Measurements from ENCODE around the gene RBM33. TPM values are rescaled to one million over a fixed set of nuclear protein-coding genes. Genes with fewer than 3 reads are reported as not detected.

RBM33 gene
- polyA plus RNA-seq, 1 donor (not counting 4 experiments of a cell fraction or from before 2014, with no cell fraction given): 8.9 TPM

DNA sequence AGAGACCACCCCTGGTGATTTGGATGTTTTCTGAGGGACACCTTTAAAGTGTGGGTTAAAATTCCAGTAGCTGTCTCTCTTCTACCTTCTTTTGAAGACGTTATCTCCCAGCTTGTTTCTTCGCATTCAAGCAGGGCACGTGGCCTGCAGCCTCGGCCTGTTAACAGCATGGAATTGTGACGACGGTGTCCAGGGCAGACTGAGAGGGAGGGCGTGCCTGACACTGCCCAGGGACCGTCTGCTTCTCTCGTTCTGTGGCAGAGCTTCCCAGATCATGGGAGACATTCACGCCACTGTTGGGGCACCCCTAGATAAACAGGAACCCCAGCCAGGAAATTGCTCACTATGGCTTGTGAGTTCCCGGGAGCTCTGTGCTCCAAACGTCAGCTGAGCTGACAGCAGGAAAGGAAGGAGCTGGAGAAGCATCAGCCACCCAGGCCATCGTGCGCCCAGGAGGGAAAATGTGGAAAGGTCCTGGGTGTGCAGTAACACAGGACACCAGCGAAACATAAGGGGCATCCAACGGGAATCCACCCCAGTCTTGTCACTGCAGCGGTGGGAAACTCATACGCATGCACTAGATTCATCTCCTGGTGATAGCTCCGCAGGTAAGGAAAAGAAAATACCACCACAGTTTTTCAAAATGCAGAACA is 41.1 kb upstream of the RBM33 start:
- no peak for FAIRE-seq
- TF ChIP-seq, protein P1, sequence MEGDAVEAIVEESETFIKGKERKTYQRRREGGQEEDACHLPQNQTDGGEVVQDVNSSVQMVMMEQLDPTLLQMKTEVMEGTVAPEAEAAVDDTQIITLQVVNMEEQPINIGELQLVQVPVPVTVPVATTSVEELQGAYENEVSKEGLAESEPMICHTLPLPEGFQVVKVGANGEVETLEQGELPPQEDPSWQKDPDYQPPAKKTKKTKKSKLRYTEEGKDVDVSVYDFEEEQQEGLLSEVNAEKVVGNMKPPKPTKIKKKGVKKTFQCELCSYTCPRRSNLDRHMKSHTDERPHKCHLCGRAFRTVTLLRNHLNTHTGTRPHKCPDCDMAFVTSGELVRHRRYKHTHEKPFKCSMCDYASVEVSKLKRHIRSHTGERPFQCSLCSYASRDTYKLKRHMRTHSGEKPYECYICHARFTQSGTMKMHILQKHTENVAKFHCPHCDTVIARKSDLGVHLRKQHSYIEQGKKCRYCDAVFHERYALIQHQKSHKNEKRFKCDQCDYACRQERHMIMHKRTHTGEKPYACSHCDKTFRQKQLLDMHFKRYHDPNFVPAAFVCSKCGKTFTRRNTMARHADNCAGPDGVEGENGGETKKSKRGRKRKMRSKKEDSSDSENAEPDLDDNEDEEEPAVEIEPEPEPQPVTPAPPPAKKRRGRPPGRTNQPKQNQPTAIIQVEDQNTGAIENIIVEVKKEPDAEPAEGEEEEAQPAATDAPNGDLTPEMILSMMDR (optimal IDR thresholded peaks at IDR 0.05 in 1 of 3, IDR thresholded peaks at IDR 0.05 in 1 of 3, conservative IDR thresholded peaks at IDR 0.05 in 1 of 3; ENCODE audit: extremely low read depth in 1 of 3, insufficient read depth in 2 of 3, low read length in 3 of 3): no peak
- no peak for TF ChIP-seq EZH2 (IDR thresholded peaks at IDR 0.05; ENCODE audit: low read length)
- Histone ChIP-seq H3K27ac (ENCODE audit: control insufficient read depth, insufficient read depth, low read length) (no peak overlapping the region), H3K27me3 (ENCODE audit: control insufficient read depth, extremely low read depth, insufficient read depth, low read length) (peaks cover 22% of the 10 kb centered on the region), H3K79me2 (ENCODE audit: control insufficient read depth, insufficient read depth, low read length) (no peaks in the 10 kb centered on the region), H3K4me2 (ENCODE audit: control insufficient read depth, extremely low read depth, insufficient read depth, low read depth, low read length) (no peak overlapping the region), H3K9me1 (ENCODE audit: control insufficient read depth, extremely low read depth, insufficient read depth, low read length) (no peaks in the 10 kb centered on the region), H3K9ac (ENCODE audit: control insufficient read depth, extremely low read depth, insufficient read depth, low read length) (no peak overlapping the region), H3K36me3 (ENCODE audit: control insufficient read depth in 2 of 2, extremely low read depth in 1 of 2, insufficient read depth in 2 of 2, low read length in 2 of 2) (no peaks in the 10 kb centered on the region), H4K20me1 (ENCODE audit: control insufficient read depth, extremely low read depth, insufficient read depth, low read length) (no peaks in the 10 kb centered on the region), H3K9me3 (ENCODE audit: control insufficient read depth, low read depth, low read length) (no peaks in the 10 kb centered on the region), H3K4me3 (ENCODE audit: control insufficient read depth in 2 of 3, extremely low read depth in 1 of 3, insufficient read depth in 2 of 3, low read depth in 1 of 3, low read length in 3 of 3) (no peak overlapping the region), H3K4me1 (ENCODE audit: control insufficient read depth, extremely low read depth, insufficient read depth, low read length) (no peaks in the 10 kb centered on the region), H2AFZ (ENCODE audit: control insufficient read depth, low read length) (no peak overlapping the region)
- dilution Hi-C loops (cut with MboI; ENCODE audit: extremely low pct_ligation_motif_present, low sequenced_read_pairs): no loop called here
- no peak for DNase-seq (ENCODE audit: low read depth, low spot score)

DNA sequence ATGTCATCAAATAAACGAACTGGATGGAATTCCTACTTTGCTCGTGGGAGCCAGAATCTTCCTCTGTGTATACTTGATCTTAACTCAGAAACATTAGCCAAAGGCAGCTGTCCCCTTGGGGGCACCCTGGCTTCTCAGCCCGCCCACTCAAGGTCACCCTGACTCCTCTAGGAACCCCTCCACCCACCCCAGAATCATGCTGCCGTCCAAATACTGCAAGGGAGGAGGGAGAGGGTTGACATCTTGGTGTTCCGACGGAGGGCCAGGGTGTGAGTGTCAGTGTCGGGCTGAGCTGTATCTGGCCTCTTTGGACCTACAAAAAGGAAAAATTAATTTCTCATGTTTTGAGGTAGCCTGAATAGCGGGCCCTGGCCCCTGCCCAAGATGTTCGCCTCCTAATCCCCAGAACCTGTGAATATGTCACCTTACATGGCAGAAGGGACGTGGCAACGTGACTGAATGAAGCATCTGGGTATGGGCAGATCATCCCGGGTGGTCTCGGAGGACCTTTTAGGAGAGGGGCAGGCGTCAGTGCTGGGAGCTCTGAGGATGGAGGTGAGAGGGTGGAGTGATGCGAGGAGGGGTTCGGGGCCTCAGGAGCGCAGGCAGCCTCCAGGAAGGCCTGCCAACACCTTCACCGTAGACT is 40.5 kb upstream of the RBM33 start:
- no peak overlapping the region for H2AFZ ChIP-seq (ENCODE audit: control insufficient read depth, low read length)
- no peaks in the 10 kb centered on the region for H3K36me3 ChIP-seq (ENCODE audit: control insufficient read depth in 2 of 2, extremely low read depth in 1 of 2, insufficient read depth in 2 of 2, low read length in 2 of 2)
- dilution Hi-C loops (cut with MboI; ENCODE audit: extremely low pct_ligation_motif_present, low sequenced_read_pairs): no loop called here
- H3K4me1 ChIP-seq (ENCODE audit: control insufficient read depth, extremely low read depth, insufficient read depth, low read length): no peaks in the 10 kb centered on the region
- H3K79me2 ChIP-seq (ENCODE audit: control insufficient read depth, insufficient read depth, low read length): no peaks in the 10 kb centered on the region
- no peak for FAIRE-seq
- TF ChIP-seq EZH2 (IDR thresholded peaks at IDR 0.05; ENCODE audit: low read length): no peak
- TF ChIP-seq, protein P1 (optimal IDR thresholded peaks at IDR 0.05 in 1 of 3, IDR thresholded peaks at IDR 0.05 in 1 of 3, conservative IDR thresholded peaks at IDR 0.05 in 1 of 3; ENCODE audit: extremely low read depth in 1 of 3, insufficient read depth in 2 of 3, low read length in 3 of 3): no peak
- H3K4me3 ChIP-seq (ENCODE audit: control insufficient read depth in 2 of 3, extremely low read depth in 1 of 3, insufficient read depth in 2 of 3, low read depth in 1 of 3, low read length in 3 of 3): no peak overlapping the region
- no peaks in the 10 kb centered on the region for H3K9me3 ChIP-seq (ENCODE audit: control insufficient read depth, low read depth, low read length)
- H4K20me1 ChIP-seq (ENCODE audit: control insufficient read depth, extremely low read depth, insufficient read depth, low read length): no peaks in the 10 kb centered on the region
- no peak overlapping the region for H3K9ac ChIP-seq (ENCODE audit: control insufficient read depth, extremely low read depth, insufficient read depth, low read length)
- no peak for DNase-seq (ENCODE audit: low read depth, low spot score)
- peaks cover 22% of the 10 kb centered on the region for H3K27me3 ChIP-seq (ENCODE audit: control insufficient read depth, extremely low read depth, insufficient read depth, low read length)
- no peak overlapping the region for H3K4me2 ChIP-seq (ENCODE audit: control insufficient read depth, extremely low read depth, insufficient read depth, low read depth, low read length)
- H3K9me1 ChIP-seq (ENCODE audit: control insufficient read depth, extremely low read depth, insufficient read depth, low read length): no peaks in the 10 kb centered on the region
- H3K27ac ChIP-seq (ENCODE audit: control insufficient read depth, insufficient read depth, low read length): no peak overlapping the region
